Smooth muscle cell of the coronary artery (primary cell): ENCODE data around the gene DVL1. TPM values are rescaled to one million over a fixed set of nuclear protein-coding genes. Genes with fewer than 3 reads are reported as not detected.

Experiments
- total RNA-seq: library from RNA; depleted of rRNA; stranded (reverse); fragments of >200 nt; gene quantifications from 2 replicates; pipeline ENCODE4 v1.2.3, GENCODE V29; 2014; ENCODE audit warnings: low replicate concordance

DVL1 gene
- total RNA-seq = 72.2 and 104 TPM in 2 replicates

GRCh38 chr1:1349256-1350012, at the start of gene DVL1:
Gene DVL1, minus strand, starts transcription at chr1:1349418. Its CDS starts 353 bp downstream, at chr1:1349065.

GRCh38 chr1:1374929-1375662, 25.9 kb upstream of the DVL1 start, which contains the start of gene AURKAIP1:
Gene AURKAIP1, minus strand, starts transcription at chr1:1375207. Its CDS starts 451 bp downstream, at chr1:1374756.

GRCh38 chr1:1358433-1359271, 9.4 kb upstream of the DVL1 start, which contains the start of gene MXRA8:
Gene MXRA8, minus strand, starts transcription at chr1:1358555. Its CDS starts 51 bp downstream, at chr1:1358504.

GRCh38 chr1:1331068-1331965, 17.9 kb downstream of the DVL1 start, which contains the start of gene TAS1R3:
Gene TAS1R3, plus strand, starts transcription at chr1:1331280. Its CDS starts 66 bp downstream, at chr1:1331346.

GRCh38 chr1:1324524-1325287, 24.5 kb downstream of the DVL1 start, which contains the start of the genes CPTP and INTS11:
Gene CPTP, plus strand, starts transcription at chr1:1324802. Its CDS starts 2,109 bp downstream, at chr1:1326911.
Gene INTS11, minus strand, starts transcription at chr1:1324660. Its CDS starts 52 bp downstream, at chr1:1324608.

GRCh38 chr1:1307923-1308755, 41.1 kb downstream of the DVL1 start, which contains the start of the genes ACAP3 and PUSL1:
Gene ACAP3, minus strand, starts transcription at chr1:1307930. Its CDS starts 115 bp downstream, at chr1:1307815.
Gene PUSL1, plus strand, starts transcription at chr1:1308597. Its CDS starts 47 bp downstream, at chr1:1308644.

Other genes with a start within 250 kb of the DVL1 start
- gene C1orf159, start 233.3 kb downstream of the DVL1 start, total RNA-seq = 2.1 and 3.7 TPM in 2 replicates
- not detected in 2 replicates for gene TTLL10, start 175.5 kb downstream of the DVL1 start, total RNA-seq
- not detected in 2 replicates for gene TNFRSF18, start 142.8 kb downstream of the DVL1 start, total RNA-seq
- gene TNFRSF4, start 135.3 kb downstream of the DVL1 start, total RNA-seq = not detected in 2 replicates
- gene SDF4, start 117.4 kb downstream of the DVL1 start, total RNA-seq = 100 and 148 TPM in 2 replicates
- 9.9 and 24.7 TPM in 2 replicates for gene B3GALT6, start 117.2 kb downstream of the DVL1 start, total RNA-seq
- gene C1QTNF12, start 102.7 kb downstream of the DVL1 start, total RNA-seq = 0.35 and 0.53 TPM in 2 replicates
- gene UBE2J2, start 75.6 kb downstream of the DVL1 start, total RNA-seq = 9.9 and 30.1 TPM in 2 replicates
- 0.38 and 0.47 TPM in 2 replicates for gene SCNN1D, start 69.0 kb downstream of the DVL1 start, total RNA-seq
- gene ACAP3, start 41.5 kb downstream of the DVL1 start, total RNA-seq = 22.7 and 64.0 TPM in 2 replicates
- gene PUSL1, start 40.8 kb downstream of the DVL1 start, total RNA-seq = 4.7 and 14.8 TPM in 2 replicates
- gene INTS11, start 24.8 kb downstream of the DVL1 start, total RNA-seq = 52.0 and 105 TPM in 2 replicates
- gene CPTP, start 24.6 kb downstream of the DVL1 start, total RNA-seq = 4.3 and 8.5 TPM in 2 replicates
- 0.15 and 0.35 TPM in 2 replicates for gene TAS1R3, start 18.1 kb downstream of the DVL1 start, total RNA-seq
- 200 and 222 TPM in 2 replicates for gene MXRA8, start 9.1 kb upstream of the DVL1 start, total RNA-seq
- 51.0 and 109 TPM in 2 replicates for gene AURKAIP1, start 25.8 kb upstream of the DVL1 start, total RNA-seq
- 92.2 and 99.7 TPM in 2 replicates for gene CCNL2, start 49.9 kb upstream of the DVL1 start, total RNA-seq
- gene MRPL20, start 57.9 kb upstream of the DVL1 start, total RNA-seq = 59.4 and 118 TPM in 2 replicates
- 0.23 TPM in 2 replicates for gene ANKRD65, start 71.9 kb upstream of the DVL1 start, total RNA-seq
- gene VWA1, start 86.3 kb upstream of the DVL1 start, total RNA-seq = 1.5 and 1.6 TPM in 2 replicates
- gene ATAD3C, start 100.3 kb upstream of the DVL1 start, total RNA-seq = under 0.01 and 0.15 TPM in 2 replicates
- gene ATAD3B, start 122.3 kb upstream of the DVL1 start, total RNA-seq = 15.9 and 18.1 TPM in 2 replicates
- 20.5 and 40.8 TPM in 2 replicates for gene ATAD3A, start 162.7 kb upstream of the DVL1 start, total RNA-seq
- gene TMEM240, start 191.2 kb upstream of the DVL1 start, total RNA-seq = 1.6 and 5.6 TPM in 2 replicates
- 24.2 and 47.0 TPM in 2 replicates for gene SSU72, start 225.4 kb upstream of the DVL1 start, total RNA-seq